ENCODE data around the gene AGMAT.

Gene AGMAT

DNA sequence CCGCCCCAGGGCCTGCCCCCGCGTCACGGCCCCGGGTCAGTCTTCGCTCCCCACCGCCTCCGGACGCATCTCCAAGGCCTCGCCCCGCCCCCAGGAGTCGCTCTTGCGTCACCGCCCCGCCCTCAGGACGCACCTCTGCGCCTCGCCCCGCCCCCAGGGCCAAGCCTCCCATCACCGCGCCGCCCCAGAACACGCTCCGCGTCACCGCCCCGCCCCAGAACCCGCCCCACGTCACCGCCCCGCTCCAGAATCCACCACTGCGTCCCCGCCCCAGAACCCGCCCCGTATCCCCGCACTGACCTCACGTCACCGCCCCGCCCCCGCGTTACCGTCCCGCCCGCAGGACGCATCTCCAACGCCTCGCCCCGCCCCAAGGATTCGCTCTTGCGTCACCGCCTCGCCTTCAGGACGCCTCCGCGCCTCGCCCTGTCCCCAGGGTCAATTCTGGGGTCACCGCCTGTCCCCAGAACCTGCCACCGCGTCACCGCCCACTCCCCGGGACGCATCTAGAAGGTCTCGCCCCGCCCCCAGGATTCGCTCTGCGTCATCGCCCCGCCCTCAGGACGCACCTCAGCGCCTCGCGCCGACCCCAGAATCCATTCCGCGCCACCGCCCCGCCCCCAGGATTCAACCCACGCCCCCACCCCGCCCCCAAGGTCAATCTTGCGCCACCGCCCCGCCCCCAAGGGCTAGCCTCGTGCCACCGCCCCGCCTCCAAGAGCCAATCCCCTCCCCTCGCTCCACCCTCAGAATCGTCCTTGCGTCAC lies 60.4 kb downstream of the AGMAT start:
- peak; percentile 98 to 99 for DNase-seq (ENCODE audit: low read depth in 2 of 2)

DNA sequence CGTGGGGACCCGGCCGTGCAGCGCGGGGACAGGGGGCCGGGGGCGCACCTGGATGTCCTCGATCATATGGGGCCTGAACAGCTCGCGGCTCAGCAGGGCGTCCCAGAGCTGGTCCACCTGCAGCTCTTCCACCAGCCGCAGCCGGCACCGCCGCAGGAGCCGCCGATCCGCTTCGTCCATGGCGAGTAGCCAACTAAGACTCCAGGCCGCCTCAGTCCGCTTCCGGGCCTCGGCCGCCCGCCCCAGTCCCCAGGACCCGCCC lies 60.9 kb downstream of the AGMAT start, which contains the start of gene CASP9:
Gene CASP9, minus strand, starts transcription at position 195 of the 262 bp plus-strand sequence. Its CDS starts 15 bp downstream, at position 180.
- DNase-seq (ENCODE audit: low read depth in 2 of 2): no peak

DNA sequence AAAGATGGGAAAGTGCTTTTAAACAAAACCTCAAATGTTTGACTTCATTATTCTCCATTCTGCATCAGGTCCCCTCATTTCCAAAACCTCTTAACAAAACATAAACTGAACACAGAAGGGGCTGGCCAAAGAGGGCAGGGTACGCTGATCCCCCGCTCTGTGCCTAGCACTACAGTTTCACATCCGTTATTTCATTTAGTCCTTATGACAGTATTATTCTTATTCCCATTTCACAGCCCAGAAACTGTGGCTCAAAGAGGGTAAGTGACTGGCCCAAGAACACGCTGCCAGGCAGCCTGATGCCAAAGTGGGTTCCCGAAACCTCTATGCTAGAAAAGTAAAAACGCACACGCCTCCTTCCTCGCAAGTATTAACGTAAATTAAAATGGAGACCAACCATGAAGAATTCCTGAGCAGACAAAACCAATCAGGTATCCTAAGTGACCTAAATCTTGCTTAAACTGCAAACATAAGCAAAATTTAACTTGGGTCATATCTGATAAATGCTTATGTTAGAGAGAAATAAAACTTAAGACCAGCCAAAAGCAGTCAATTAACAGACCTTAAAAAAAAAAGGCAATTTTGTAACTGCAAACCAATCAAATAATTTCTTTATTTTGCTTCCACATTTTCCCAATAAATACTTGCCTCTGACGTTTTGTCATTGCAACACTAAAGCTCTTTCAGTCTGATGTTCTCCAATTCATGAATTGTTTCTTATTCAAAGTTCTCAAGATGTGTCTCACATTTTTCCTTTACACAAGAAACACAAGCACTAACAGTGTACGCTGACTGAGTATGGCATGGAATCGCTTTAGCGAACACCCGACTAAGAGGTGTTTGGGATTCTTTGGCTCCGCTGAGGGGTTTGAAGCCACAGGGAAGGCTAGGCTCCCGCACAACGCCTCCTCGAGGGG lies 61.5 kb downstream of the AGMAT start:
- DNase-seq (ENCODE audit: low read depth in 2 of 2): no peak

DNA sequence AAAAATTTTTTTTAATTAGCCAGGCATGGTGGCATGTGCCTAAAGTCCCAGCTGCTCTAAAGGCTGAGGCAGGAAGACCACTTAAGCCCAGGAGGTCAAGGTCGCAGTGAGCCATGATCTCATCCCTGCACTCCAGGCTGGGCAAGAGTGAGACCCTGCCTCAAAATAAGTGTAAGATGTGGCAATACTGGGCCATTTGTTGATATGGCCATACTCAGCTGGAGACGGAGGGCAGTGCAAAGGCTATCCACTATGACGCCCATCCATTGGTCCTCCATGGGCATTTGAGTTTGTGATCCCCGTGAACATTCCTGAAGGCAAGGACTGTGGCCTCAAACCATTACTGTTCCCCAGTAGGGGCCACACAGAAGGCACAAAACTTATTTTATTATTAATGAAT lies 62.3 kb downstream of the AGMAT start:
- no peak for DNase-seq (ENCODE audit: low read depth in 2 of 2)
